RKO (cell line): ENCODE results near the gene COPS2.
"Not testable (repeated sequence)": the region's sequence is repeated elsewhere in the genome, so short reads cannot be mapped to it uniquely, and the experiment has no call there.

Experiments used
- DNase-seq: peaks from one replicate; pipeline ENCODE4 v3.0.0-alpha.2; 2016; ENCODE audit warnings: low spot score

The COPS2 gene

DNA sequence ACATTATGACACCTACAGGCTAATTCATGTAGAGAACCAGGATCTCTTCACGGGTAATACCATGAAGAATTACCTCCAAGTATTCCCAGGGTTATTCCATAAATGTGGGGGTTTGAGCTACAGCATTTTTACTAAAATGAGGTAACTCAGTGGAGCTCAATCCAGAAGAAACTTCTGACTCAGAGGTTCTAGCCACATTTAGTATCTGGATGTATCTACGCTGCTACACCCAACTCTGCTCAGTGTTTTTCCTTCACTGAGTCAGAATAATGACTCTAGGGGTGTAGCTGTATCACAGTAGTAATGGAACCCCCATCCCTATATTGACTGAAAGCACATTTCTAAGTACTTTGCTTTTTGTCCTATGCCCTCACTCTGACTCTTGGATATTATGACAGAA lies 52.4 kb downstream of the COPS2 start:
- DNase-seq = no peak

DNA sequence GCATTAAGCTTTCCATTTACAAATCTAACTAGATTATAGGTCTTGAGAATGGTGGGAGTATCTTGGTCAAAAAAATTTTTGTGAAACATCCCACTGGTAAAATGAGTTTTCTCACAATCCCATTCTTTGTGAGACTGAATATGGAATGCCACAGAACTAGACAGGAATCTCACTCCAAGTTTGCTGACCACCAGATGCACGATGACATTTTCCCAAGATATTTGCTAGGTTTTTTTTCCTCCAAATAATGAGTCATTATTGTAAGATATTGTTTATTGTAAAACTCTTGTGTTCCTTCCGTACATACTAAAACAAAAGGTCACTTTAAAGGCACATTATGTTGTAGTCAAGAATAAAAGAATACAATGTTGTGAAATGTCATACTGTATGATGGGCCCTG lies 53.9 kb downstream of the COPS2 start:
- no peak for DNase-seq

DNA sequence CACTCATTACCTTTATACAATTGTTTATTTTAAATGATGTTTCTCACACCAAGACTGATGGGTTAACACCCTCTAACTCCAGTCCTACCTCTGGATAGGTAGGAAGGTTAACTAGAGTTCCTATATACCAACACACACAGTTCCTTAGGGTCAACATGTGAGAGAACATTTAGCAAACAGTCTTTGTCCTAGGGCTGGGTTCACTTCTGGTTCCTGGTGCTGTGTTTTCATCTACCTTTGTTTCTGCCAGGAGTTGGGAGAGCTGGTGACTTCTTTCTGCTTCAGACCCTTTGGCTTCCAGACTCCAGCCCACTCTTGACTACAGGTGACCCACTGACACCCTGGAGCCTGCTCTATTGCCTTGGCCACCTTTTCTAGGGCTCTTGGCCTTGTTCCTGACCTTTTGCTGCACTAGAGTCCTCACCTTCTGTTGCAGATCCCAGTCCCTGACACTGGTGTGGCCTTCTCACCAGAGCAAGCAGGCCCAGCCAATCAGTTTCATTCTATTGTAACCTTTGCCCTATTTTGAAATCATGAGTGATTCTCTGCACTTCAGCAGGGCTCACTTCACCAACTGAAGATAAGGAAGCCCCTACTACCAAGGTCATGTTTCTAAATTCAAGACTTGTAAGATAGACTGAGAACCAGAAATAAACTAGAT lies 59.2 kb downstream of the COPS2 start:
- no peak for DNase-seq

DNA sequence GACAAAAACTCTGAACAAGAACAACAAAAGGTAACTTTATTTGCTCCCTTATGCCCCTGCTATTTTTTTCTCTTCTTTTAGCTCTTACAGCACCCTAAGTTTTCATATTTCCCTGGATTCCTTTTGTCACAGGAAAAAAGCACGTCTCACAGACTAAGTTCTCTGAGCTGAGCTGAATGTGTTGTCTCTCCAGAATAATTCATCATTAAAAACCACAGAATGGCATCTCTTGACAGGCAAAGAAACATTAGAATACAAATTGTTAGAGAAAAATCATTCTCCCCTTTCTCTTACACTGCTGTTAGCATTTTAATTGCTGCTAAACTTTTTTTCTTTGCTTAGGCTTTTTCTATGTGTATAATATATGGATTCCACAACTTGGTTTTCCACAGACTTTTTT lies 60.5 kb downstream of the COPS2 start:
- DNase-seq = no peak

GRCh38 chr15:49093252-49094105 lies 61.9 kb downstream of the COPS2 start:
- DNase-seq = no peak

GRCh38 chr15:49088996-49089395 lies 66.4 kb downstream of the COPS2 start:
- DNase-seq = no peak

DNA sequence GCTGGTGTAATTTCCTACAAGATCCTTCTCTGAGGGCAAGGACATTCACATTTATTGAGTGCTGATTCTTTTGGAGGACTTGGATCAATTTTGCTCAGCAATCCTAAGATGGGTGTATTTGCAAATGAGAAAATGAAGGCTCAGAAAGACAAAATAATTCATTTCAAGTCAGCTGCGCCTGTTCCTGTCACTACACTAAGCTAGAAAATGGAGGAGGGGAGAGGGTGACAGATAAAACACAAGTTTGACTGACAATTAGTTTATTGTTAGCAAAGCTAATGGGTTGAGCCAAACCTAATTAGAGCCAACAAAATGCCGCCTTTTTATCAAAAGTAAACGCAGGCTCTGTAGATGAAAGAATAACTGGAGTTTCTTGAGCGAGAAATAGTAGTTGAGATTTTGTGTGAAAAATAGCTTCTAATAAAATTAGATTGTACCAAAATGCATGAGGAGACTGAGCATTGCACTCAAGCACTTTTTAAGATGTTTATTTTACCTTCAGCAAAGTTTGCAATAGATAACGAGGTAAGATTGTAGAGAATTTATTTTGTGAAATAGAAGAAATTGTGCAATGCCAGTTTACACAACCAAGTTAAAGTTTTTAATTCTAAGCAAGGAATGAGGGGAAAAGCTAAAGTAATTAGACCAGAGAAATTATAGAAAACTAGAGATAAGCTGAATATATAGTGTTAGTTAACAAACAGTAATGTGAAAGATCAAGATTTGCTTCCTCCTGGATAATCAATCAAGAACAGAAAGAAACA lies 69.5 kb downstream of the COPS2 start:
- no peak for DNase-seq

- DNase-seq = no peak
Observed at GRCh38 chr15:49084285-49084570, 71.2 kb downstream of the COPS2 start.

DNA sequence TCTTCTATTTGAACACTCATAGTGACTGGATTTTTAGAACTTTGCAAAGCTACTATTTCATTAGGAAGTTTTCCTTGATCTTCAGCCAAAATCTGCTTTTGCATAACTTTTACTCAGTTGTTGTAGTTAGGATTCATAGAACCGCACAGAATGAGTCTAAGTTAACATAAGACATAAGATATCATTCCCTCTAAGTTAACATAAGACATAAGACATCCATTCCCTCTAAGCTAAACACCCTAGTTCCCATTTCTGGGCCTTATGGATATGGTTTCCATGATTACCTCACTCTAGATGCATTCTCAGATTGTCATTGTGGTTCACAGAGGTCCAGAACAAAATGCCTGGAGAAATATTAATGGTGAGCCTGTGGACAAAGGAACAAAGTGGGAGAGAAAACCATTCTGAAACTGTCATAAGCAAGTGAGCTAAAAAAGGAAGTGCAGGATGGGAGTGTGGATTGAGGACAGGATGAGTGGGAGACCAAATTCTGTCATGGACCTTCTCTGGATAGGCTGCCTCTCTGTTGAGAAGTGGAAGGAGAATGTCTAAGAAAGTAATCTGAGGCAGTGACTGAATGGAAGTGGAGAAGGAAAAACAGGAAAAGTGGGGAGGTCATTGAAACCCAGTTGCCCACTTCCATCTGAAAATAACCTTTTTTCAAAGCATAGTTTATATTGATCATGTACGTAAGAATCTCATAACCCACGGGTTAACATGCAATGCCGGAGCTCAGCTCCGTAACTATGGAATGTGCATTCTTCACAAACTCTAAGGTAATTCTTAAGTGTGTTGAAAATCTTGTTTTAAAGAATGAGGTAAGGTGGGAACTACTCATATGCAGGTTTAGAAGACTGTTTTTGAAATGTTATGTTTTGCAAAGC lies 71.8 kb downstream of the COPS2 start:
- DNase-seq = no peak

- no peak for DNase-seq
Observed at GRCh38 chr15:49082960-49083359, 72.4 kb downstream of the COPS2 start.

GRCh38 chr15:49079340-49080039 lies 75.9 kb downstream of the COPS2 start:
- no peak for DNase-seq

- DNase-seq = no peak
Observed at GRCh38 chr15:49075881-49076280, 79.5 kb downstream of the COPS2 start.

GRCh38 chr15:49074589-49075287 lies 80.7 kb downstream of the COPS2 start:
- not testable (repeated sequence) for DNase-seq
